Esophagus squamous epithelium (tissue), 5 donors: ENCODE data around the gene BGLAP. TPM values are rescaled to one million over a fixed set of nuclear protein-coding genes. Genes with fewer than 3 reads are reported as not detected.
A peak's percentile ranks its signal among the peaks of the same experiment; 100 is the strongest.

Source experiments
- DNase-seq: peaks from one replicate; lab custom pipeline; 2025; lab: John Stamatoyannopoulos, UW
- H3K27ac ChIP-seq, 4 donors: fragments of 200-600 bp; sonication (generic); one replicate each; pipeline ENCODE4 v1.5.1; 2016 to 2019; ENCODE audit warnings: mild to moderate bottlenecking in 1 of 4
- H3K27me3 ChIP-seq, 4 donors: fragments of 200-600 bp; sonication (generic); 1 replicate in 3 of 4; 2 replicates in 1 of 4; pipeline versions ENCODE4 v1.5.1 to v1.6.0; 2017 to 2021; ENCODE audit warnings: antibody characterized with exemption in 1 of 4
- H3K36me3 ChIP-seq, 3 donors: fragments of 200-600 bp; sonication (generic); one replicate each; pipeline ENCODE4 v1.5.1; 2016 to 2019
- H3K4me1 ChIP-seq, 3 donors: fragments of 200-600 bp; sonication (generic); one replicate each; pipeline ENCODE4 v1.5.1; 2017 to 2019
- H3K4me3 ChIP-seq, 4 donors: fragments of 200-600 bp; sonication (generic); 1 replicate in 3 of 4; 2 replicates in 1 of 4; pipeline ENCODE4 v1.5.1; 2016 to 2019; ENCODE audit warnings: mild to moderate bottlenecking in 2 of 4, moderate library complexity in 1 of 4
- H3K9me3 ChIP-seq, 3 donors: fragments of 200-600 bp; sonication (generic); one replicate each; pipeline ENCODE4 v1.5.1; 2016 to 2019
- POLR2A ChIP-seq, 4 donors: fragments of 450-650 bp; IDR thresholded peaks; one replicate each; pipeline ENCODE4 v1.6.1; 2017; ENCODE audit warnings: antibody characterized with exemption in 4 of 4, mild to moderate bottlenecking in 4 of 4, moderate library complexity in 3 of 4
- WGBS, 2 donors: methylation state at CpG; one replicate each; pipeline ENCODE4 v1.1.5; 2018; 5-methylcytosine and 5-hydroxymethylcytosine counted together
- intact Hi-C: fragments of 100-400 bp; cut with DNase I; formaldehyde crosslinking; loops from one replicate; pipeline ENCODE4 v1.15.0; 2022
- total RNA-seq, 4 donors: library from RNA; depleted of rRNA; stranded (reverse); fragments of >200 nt; gene quantifications; one replicate each; pipeline ENCODE4 v1.1.0, GENCODE V29; 2016
- TF ChIP-seq, protein P1 (sequence below), 6 experiments: fragments of 450-650 bp in 4 of 6; fragments of 200-600 bp in 2 of 6; sonication (generic) in 2 of 6; IDR thresholded peaks; one replicate each; pipeline ENCODE4 v1.5.1; 2016 to 2019; ENCODE audit warnings: antibody characterized with exemption in 6 of 6, mild to moderate bottlenecking in 4 of 6, moderate library complexity in 4 of 6
- donor health status: DM: yes; HTN: yes; CAD: no.

BGLAP gene
- total RNA-seq, 4 donors from 2014 or later: 0.38 to 1.7 (median 0.40) TPM; not detected in 1

DNA sequence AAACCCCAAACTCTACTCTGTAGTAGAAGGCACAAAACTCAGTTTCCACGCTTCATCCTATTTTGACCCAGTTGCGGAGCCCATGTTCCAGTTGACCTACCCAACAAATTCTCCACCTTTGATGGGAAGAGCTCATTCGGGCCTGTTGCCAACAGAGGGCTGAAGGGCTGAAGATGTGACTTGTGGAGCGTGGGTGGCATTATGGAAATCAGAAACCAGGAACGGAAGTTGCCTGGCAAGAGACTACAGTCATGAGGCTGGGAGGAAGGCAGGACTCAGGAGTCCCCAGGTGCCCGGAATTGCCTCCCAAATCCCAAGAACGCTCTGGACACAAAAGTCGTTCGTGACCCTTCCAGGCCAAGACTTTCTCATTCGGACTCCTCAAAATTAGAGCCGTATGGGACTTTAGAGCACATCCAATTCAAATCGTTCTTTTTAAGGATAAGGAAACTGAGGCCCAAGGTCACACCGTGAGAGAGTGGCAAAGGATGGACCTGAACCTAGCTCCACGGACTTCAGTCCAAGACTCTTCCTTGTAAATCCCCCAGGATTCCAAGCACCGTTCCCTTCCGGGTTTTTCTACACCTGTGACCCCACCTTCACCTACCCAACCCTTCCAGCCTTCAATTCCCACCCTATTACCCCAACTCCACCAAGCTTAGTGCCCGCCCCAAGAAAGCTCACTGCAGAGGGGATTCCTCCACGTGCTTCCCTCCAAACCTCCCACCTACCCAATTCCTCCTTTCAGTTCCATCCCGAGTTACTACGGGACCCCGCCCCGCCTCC is 39.9 kb downstream of the BGLAP start:
- TF ChIP-seq POLR2A (IDR thresholded peaks at IDR 0.05): no peak
- TF ChIP-seq, protein P1, sequence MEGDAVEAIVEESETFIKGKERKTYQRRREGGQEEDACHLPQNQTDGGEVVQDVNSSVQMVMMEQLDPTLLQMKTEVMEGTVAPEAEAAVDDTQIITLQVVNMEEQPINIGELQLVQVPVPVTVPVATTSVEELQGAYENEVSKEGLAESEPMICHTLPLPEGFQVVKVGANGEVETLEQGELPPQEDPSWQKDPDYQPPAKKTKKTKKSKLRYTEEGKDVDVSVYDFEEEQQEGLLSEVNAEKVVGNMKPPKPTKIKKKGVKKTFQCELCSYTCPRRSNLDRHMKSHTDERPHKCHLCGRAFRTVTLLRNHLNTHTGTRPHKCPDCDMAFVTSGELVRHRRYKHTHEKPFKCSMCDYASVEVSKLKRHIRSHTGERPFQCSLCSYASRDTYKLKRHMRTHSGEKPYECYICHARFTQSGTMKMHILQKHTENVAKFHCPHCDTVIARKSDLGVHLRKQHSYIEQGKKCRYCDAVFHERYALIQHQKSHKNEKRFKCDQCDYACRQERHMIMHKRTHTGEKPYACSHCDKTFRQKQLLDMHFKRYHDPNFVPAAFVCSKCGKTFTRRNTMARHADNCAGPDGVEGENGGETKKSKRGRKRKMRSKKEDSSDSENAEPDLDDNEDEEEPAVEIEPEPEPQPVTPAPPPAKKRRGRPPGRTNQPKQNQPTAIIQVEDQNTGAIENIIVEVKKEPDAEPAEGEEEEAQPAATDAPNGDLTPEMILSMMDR (IDR thresholded peaks at IDR 0.05): no peak
- Histone ChIP-seq H3K4me3 (peak overlapping the region; percentile 73 to 96 (median 82)), H3K27ac (peak overlapping the region; percentile 94 to 97 (median 96)), H3K9me3 (no peaks in the 10 kb centered on the region), H3K4me1 (peaks cover 23 to 60% (median 24%) of the 10 kb centered on the region in 3 donors), H3K36me3 (peaks cover 13 to 55% (median 18%) of the 10 kb centered on the region in 3 donors), H3K27me3 (no peaks in the 10 kb centered on the region)
- DNase-seq: no peak
- intact Hi-C loops: no loop called here
- 8% methylated on average over 11 to 21 of the region's 22 CpGs for WGBS, 2 donors

DNA sequence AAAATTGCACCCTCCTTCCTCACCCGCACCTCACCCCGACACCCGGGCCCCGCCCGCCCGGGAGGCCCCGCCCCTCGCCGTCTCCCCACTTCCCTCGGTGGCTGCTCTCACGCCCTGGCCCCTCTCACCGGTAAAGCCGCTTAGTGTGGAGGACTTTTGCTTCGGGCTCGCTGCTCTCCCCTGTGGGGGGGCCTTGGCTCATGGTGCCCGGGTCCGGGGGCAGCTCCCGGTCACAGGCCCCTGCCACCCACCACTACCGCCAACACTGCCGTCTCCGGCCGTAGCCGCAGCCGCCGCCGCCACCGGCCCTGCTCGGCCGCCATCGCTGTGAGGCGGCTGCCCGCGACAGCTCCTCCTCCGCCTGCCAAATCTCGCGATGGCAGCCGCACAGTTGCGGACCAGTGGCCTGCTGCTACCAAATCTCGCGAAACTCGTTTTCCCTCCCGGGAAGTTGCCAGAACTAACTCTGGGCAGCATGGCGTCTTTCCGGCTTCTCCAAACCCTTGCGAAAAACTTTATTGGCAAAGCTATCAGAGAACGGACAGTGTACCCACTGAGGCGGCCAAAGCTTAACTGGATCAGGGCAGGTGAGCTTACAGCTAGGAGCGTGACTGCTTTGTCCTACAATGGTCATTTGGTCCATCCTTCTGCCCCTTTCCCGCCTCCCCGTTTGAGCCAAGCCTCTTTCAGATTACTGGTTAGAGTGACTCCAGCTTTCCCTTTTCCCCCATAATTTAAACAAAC is 40.7 kb downstream of the BGLAP start, which contains the start of gene SMG5:
Gene SMG5 (minus strand): TSS at position 347 of the 744 bp plus-strand sequence. CDS start 145 bp downstream, at position 202.
- H3K27ac ChIP-seq: peak within 1 kb of the TSS; percentile 94 to 97 (median 96)
- peak in 2 of 4 donors; percentile 92 to 93 for TF ChIP-seq POLR2A (IDR thresholded peaks at IDR 0.05)
- TF ChIP-seq, protein P1 (IDR thresholded peaks at IDR 0.05): peak in 1 of 6 experiments; percentile 22
- H3K27me3 ChIP-seq: no peaks in the 10 kb centered on the region
- intact Hi-C loops: no loop called here
- H3K4me1 ChIP-seq: peaks cover 23 to 62% (median 24%) of the 10 kb centered on the region in 3 donors
- WGBS, 2 donors: 0% methylated on average over 19 to 28 of the region's 50 CpGs
- DNase-seq: peak; percentile 68
- peaks cover 5 to 55% (median 13%) of the 10 kb centered on the region in 3 donors for H3K36me3 ChIP-seq
- H3K9me3 ChIP-seq: no peaks in the 10 kb centered on the region
- peak within 1 kb of the TSS; percentile 73 to 96 (median 82) for H3K4me3 ChIP-seq

DNA sequence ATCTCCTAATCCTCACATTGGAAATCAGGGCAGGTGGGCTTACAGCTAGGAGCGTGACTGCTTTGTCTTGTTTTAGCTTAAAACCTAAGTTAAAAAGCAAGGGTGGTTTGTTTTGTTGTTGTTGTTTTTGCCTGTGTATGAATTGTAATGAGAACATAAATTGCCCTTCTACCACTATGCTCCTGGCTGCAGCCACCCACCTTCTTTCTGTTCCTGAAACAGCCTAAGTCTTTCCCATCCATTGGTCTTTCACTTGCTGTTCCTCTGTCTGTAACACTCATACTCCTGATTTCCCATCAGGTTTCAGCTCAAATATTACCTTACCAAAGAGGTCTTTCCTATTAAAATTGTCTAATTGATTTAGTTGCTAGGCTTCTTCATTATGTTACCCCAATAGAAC is 41.5 kb downstream of the BGLAP start:
- intact Hi-C loops: no loop called here
- peak overlapping the region; percentile 73 to 96 (median 82) for H3K4me3 ChIP-seq
- no peaks in the 10 kb centered on the region for H3K27me3 ChIP-seq
- no peak for DNase-seq
- 46 to 53% methylated on average over 1 of the region's 1 CpG for WGBS, 2 donors
- TF ChIP-seq, protein P1 (IDR thresholded peaks at IDR 0.05): no peak
- TF ChIP-seq POLR2A (IDR thresholded peaks at IDR 0.05): no peak
- H3K4me1 ChIP-seq: peaks cover 23 to 62% (median 24%) of the 10 kb centered on the region in 3 donors
- H3K27ac ChIP-seq: peak overlapping the region; percentile 94 to 97 (median 96)
- no peaks in the 10 kb centered on the region for H3K9me3 ChIP-seq
- peaks cover 0 to 55% (median 4%) of the 10 kb centered on the region in 3 donors for H3K36me3 ChIP-seq

DNA sequence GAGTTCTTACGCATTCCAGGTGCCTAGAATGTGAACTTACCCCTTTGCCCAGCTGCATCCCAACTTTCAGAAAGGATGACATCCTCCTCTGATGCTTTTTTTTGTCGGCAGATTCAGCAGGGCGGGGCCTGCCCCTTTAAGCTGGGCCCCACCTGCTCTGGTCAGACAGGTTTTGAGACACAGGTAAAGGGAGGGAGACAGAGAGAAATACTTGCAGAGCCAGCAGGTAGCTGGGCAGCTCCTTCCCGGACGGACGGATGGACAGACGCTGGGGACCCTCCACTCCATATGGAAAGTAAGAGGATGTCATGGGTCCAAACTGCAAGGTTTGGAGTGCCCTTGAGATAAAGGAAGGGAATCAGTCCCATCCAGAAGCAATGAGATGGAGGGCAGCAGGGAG is 42.1 kb downstream of the BGLAP start, which contains the start of gene TMEM79:
Gene TMEM79 (plus strand): TSS at position 214 of the 400 bp plus-strand sequence. CDS start 902 bp downstream, outside the sequence.
- peaks cover 23 to 64% (median 24%) of the 10 kb centered on the region in 3 donors for H3K4me1 ChIP-seq
- TF ChIP-seq POLR2A (IDR thresholded peaks at IDR 0.05): peak in 3 of 4 donors; percentile 35 to 62 (median 60)
- TF ChIP-seq, protein P1 (IDR thresholded peaks at IDR 0.05): no peak
- no peaks in the 10 kb centered on the region for H3K27me3 ChIP-seq
- H3K4me3 ChIP-seq: peak within 1 kb of the TSS; percentile 73 to 96 (median 82)
- 33 to 60% methylated on average over 6 of the region's 7 CpGs for WGBS, 2 donors
- intact Hi-C loops: no loop called here
- H3K36me3 ChIP-seq: peaks cover 0 to 55% (median 5%) of the 10 kb centered on the region in 3 donors
- no peak for DNase-seq
- no peaks in the 10 kb centered on the region for H3K9me3 ChIP-seq
- H3K27ac ChIP-seq: peak within 1 kb of the TSS; percentile 94 to 97 (median 96)
